Aorta (tissue), 5 donors: ENCODE data around the gene SUOX. TPM values are rescaled to one million over a fixed set of nuclear protein-coding genes. Genes with fewer than 3 reads are reported as not detected.

ENCODE experiments used
- ATAC-seq: fragments of 200-7000 bp; cut with Tn5 transposase; one replicate; pipeline ENCODE4 v1.9.1; 2022; ENCODE audit warnings: moderate library complexity; ENCODE audit not compliant: low FRiP score
- DNase-seq, 2 donors: peaks; one replicate each; pipeline ENCODE4 v3.0.0-alpha.2; 2020
- H3K27ac ChIP-seq, 2 donors: one replicate each; pipeline ENCODE4 v1.5.1; 2013; ENCODE audit warnings: low read length in 2 of 2, mild to moderate bottlenecking in 2 of 2, moderate library complexity in 2 of 2, control low read depth in 1 of 2, inconsistent platforms in 1 of 2, low read depth in 1 of 2
- H3K27me3 ChIP-seq, 2 donors: one replicate each; pipeline ENCODE4 v1.6.1; 2013; ENCODE audit warnings: control low read depth in 1 of 2, low read length in 1 of 2, mild to moderate bottlenecking in 1 of 2, moderate library complexity in 1 of 2; ENCODE audit not compliant: insufficient read depth in 2 of 2, control insufficient read depth in 1 of 2
- H3K36me3 ChIP-seq, 2 donors: one replicate each; pipeline ENCODE4 v1.6.1; 2013; ENCODE audit warnings: control low read depth in 1 of 2, low read length in 1 of 2, mild to moderate bottlenecking in 1 of 2; ENCODE audit not compliant: insufficient read depth in 2 of 2, control insufficient read depth in 1 of 2
- H3K4me1 ChIP-seq, 2 donors: one replicate each; pipeline ENCODE4 v1.6.1; 2013; ENCODE audit warnings: low read length in 2 of 2, control low read depth in 1 of 2, mild to moderate bottlenecking in 1 of 2, moderate library complexity in 1 of 2; ENCODE audit not compliant: insufficient read depth in 2 of 2, control insufficient read depth in 1 of 2
- H3K4me3 ChIP-seq, 2 donors: one replicate each; pipeline ENCODE4 v1.5.1; 2013; ENCODE audit warnings: low read length in 2 of 2, control low read depth in 1 of 2, mild to moderate bottlenecking in 1 of 2
- H3K9me3 ChIP-seq: one replicate; pipeline ENCODE4 v1.6.1; 2013; ENCODE audit warnings: mild to moderate bottlenecking, low read length; ENCODE audit not compliant: control insufficient read depth
- WGBS, 2 donors: extraction: QIAGEN DNeasy Blood & Tissue Kit; methylation state at CpG; one replicate each; pipeline ENCODE4 v1.1.7; 2013; 5-methylcytosine and 5-hydroxymethylcytosine counted together
- intact Hi-C, 2 donors: fragments of 100-400 bp; cut with DNase I; formaldehyde crosslinking; loops; one replicate each; pipeline versions ENCODE4 v1.14.2 to v1.15.0; 2022
- polyA plus RNA-seq, 2 donors: library from polyadenylated mRNA; stranded (reverse); fragments of 200-250 nt; gene quantifications; one replicate each; pipeline ENCODE4 v1.2.3, GENCODE V29; 2013
- total RNA-seq, 2 donors: library from RNA; stranded (reverse); fragmentation: NEBNext Ultra II Directional; extraction: Animal tissue kit (Norgen Biotek cat#: 25700); gene quantifications; one replicate each; pipeline ENCODE4 v1.2.1, GENCODE V29; 2021
- donor health status: healthy with polysubstance abuse.
- donor health status: Bipolar disorder and iron deficiency.
- donor health status: DM: no; HTN: no; CAD: no.
- donor health status: DM: no; HTN: no; CAD: no.
- donor health status: DM: yes; HTN: yes; CAD: no.

SUOX gene
- total and polyA plus RNA-seq, 4 donors: 6.4 to 18.3 (median 17.6) TPM

- H3K9me3 ChIP-seq: no peaks in the 10 kb centered on the region
- H3K27ac ChIP-seq: no peak within 1 kb of the TSS
- peak in 1 of 2 donors; percentile 72 for DNase-seq
- no peaks in the 10 kb centered on the region for H3K27me3 ChIP-seq
- H3K36me3 ChIP-seq: peaks cover 0 to 3% of the 10 kb centered on the region in 2 donors
- no peak within 1 kb of the TSS for H3K4me3 ChIP-seq
- WGBS, 2 donors: 16 to 20% methylated on average over 10 of the region's 10 CpGs
- no peaks in the 10 kb centered on the region for H3K4me1 ChIP-seq
- peak; percentile 73 for ATAC-seq
- intact Hi-C loops: no loop called here
Observed at GRCh38 chr12:56020423-56021184, 23.5 kb downstream of the SUOX start, which contains the start of gene IKZF4. Gene IKZF4 (plus strand): TSS chr12:56021043. CDS start chr12:56021494, 451 bp downstream.

- H3K27ac ChIP-seq: no peak overlapping the region
- ATAC-seq: no peak
Observed at GRCh38 chr12:56021889-56022497, 24.9 kb downstream of the SUOX start.

GRCh38 chr12:56028511-56029165, 31.6 kb downstream of the SUOX start:
- ATAC-seq (no peak), DNase-seq (no peak)
- no peak overlapping the region for H3K4me3 ChIP-seq
- intact Hi-C loops: no loop called here
- no peak overlapping the region for H3K27ac ChIP-seq
- 65 to 72% methylated on average over 3 to 5 of the region's 5 CpGs for WGBS, 2 donors
- no peaks in the 10 kb centered on the region for H3K9me3 ChIP-seq
- H3K27me3 ChIP-seq: no peaks in the 10 kb centered on the region
- H3K4me1 ChIP-seq: no peaks in the 10 kb centered on the region
- peaks cover 0 to 2% of the 10 kb centered on the region in 2 donors for H3K36me3 ChIP-seq

More at GRCh38 chr12:56021889-56022497, 24.9 kb downstream of the SUOX start:
- Histone ChIP-seq H3K36me3 (peaks cover 0 to 3% of the 10 kb centered on the region in 2 donors), H3K4me1 (no peaks in the 10 kb centered on the region), H3K27me3 (no peaks in the 10 kb centered on the region), H3K9me3 (no peaks in the 10 kb centered on the region), H3K4me3 (no peak overlapping the region)
- DNase-seq: no peak
- intact Hi-C loops: no loop called here
- WGBS, 2 donors: 61 to 63% methylated on average over 2 of the region's 2 CpGs

GRCh38 chr12:56029166-56029519, 32.1 kb downstream of the SUOX start:
- DNase-seq: no peak
- no peak for ATAC-seq
- peaks cover 0 to 2% of the 10 kb centered on the region in 2 donors for H3K36me3 ChIP-seq

GRCh38 chr12:56029666-56030293, 32.7 kb downstream of the SUOX start:
- ATAC-seq: no peak
- H3K4me3 ChIP-seq: no peak overlapping the region
- intact Hi-C loops: loop anchor here in 1 of 2 donors (5.0 kb wide), 1 partner anchor 32 kb away; the partner anchor contains the start of gene SUOX

More at GRCh38 chr12:56029166-56029519, 32.1 kb downstream of the SUOX start:
- Histone ChIP-seq H3K27ac (no peak overlapping the region), H3K9me3 (no peaks in the 10 kb centered on the region), H3K4me3 (no peak overlapping the region), H3K4me1 (no peaks in the 10 kb centered on the region), H3K27me3 (no peaks in the 10 kb centered on the region)
- intact Hi-C loops: no loop called here

GRCh38 chr12:56031987-56032386, 34.9 kb downstream of the SUOX start:
- no peaks in the 10 kb centered on the region for H3K4me1 ChIP-seq
- ATAC-seq (no peak), DNase-seq (no peak)
- no peaks in the 10 kb centered on the region for H3K27me3 ChIP-seq
- peaks cover 0 to 5% of the 10 kb centered on the region in 2 donors for H3K36me3 ChIP-seq
- no peak overlapping the region for H3K4me3 ChIP-seq
- H3K9me3 ChIP-seq: no peaks in the 10 kb centered on the region
- intact Hi-C loops: loop anchor here in 1 of 2 donors (5.0 kb wide), 1 partner anchor 35 kb away; the partner anchor contains the start of gene SUOX
- no peak overlapping the region for H3K27ac ChIP-seq
- WGBS, 2 donors: 98 to 100% methylated on average over 1 of the region's 1 CpG

More at GRCh38 chr12:56029666-56030293, 32.7 kb downstream of the SUOX start:
- Histone ChIP-seq H3K36me3 (peaks cover 0 to 3% of the 10 kb centered on the region in 2 donors), H3K27ac (no peak overlapping the region), H3K27me3 (no peaks in the 10 kb centered on the region), H3K9me3 (no peaks in the 10 kb centered on the region), H3K4me1 (no peaks in the 10 kb centered on the region)
- WGBS, 2 donors: 70 to 75% methylated on average over 6 of the region's 6 CpGs
- peak in 1 of 2 donors; percentile 60 for DNase-seq

GRCh38 chr12:56034586-56035332, 37.7 kb downstream of the SUOX start:
- Histone ChIP-seq H3K36me3 (peaks cover 0 to 6% of the 10 kb centered on the region in 2 donors), H3K27me3 (no peaks in the 10 kb centered on the region), H3K9me3 (no peaks in the 10 kb centered on the region), H3K27ac (no peak overlapping the region), H3K4me1 (no peaks in the 10 kb centered on the region), H3K4me3 (no peak overlapping the region)
- intact Hi-C loops: loop anchor here in 1 of 2 donors (5.0 kb wide), 1 partner anchor 37 kb away; the partner anchor contains the start of gene SUOX
- no peak for ATAC-seq
- 88 to 90% methylated on average over 21 of the region's 21 CpGs for WGBS, 2 donors
- DNase-seq: no peak

- no peaks in the 10 kb centered on the region for H3K9me3 ChIP-seq
Observed at GRCh38 chr12:56037161-56037560, 40.1 kb downstream of the SUOX start.

More at GRCh38 chr12:56037161-56037560, 40.1 kb downstream of the SUOX start:
- peaks cover 0 to 6% of the 10 kb centered on the region in 2 donors for H3K36me3 ChIP-seq
- no peaks in the 10 kb centered on the region for H3K27me3 ChIP-seq
- 69 to 72% methylated on average over 2 of the region's 2 CpGs for WGBS, 2 donors
- no peak overlapping the region for H3K4me3 ChIP-seq
- no peak overlapping the region for H3K27ac ChIP-seq
- intact Hi-C loops: no loop called here
- H3K4me1 ChIP-seq: no peaks in the 10 kb centered on the region
- DNase-seq (no peak), ATAC-seq (no peak)
